HS-27A (cell line): ENCODE results near the gene PPM1L.

Experiments
- DNase-seq: peaks from one replicate; pipeline ENCODE4 v3.0.0-alpha.2; 2012; ENCODE audit warnings: low read depth, missing footprints

The PPM1L gene

GRCh38 chr3:160808838-160809237 lies 52.8 kb downstream of the PPM1L start:
- DNase-seq, result no peak

DNA sequence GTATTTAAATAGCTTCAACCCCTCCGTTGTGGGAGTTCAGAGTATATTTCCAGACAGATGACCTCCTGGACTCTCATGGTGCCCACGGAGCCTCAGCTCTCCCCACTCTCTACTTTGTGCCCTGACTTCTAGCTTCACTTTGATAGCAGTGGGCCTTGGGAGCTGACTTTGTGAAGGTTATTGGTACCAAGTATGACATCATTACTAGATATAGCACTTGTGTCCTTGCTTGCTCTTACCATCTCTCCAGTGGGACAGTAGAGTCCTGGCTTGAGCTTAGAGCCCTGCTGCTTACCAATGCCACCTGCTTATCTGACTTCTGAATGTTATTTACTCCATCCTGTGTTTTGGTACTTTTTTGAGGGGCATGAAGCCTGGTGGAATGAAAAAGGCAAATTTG lies 53.4 kb downstream of the PPM1L start:
- DNase-seq, result no peak

GRCh38 chr3:160810362-160811236 lies 54.6 kb downstream of the PPM1L start:
- no peak for DNase-seq

DNA sequence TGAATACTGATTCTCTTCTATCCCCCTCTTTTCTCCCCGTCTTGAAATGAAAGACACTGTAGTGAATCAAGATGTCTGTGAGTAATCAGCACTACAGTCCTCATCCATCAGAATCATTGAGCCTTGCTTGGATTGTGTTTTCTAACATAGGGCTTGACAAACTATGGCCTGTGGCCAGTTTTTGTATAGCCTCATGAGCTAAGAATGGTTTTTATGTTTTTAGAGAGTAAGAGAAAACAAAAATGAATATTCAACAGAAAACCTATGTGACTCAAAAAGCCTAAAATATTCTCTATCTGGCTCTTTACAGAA lies 55.2 kb downstream of the PPM1L start:
- no peak for DNase-seq

DNA sequence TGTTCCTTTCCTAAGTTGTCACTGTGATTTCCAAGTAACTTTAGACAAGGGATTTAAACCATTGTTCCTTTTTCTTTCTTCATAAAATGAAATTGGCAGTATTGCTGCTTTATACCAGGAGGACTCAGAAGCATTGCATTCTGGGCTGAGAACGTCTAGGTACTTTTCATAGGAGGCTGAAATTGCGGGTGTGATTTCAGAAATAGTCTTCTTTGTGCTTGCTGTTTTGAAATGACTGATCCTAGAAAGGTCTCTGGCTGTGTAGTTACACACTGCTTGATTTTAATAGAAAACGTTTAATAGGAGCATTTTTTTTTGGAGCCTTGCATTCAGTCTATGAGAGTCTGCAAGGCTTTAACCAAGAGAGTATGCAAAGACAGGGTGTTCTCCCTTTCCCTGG lies 56.3 kb downstream of the PPM1L start:
- no peak for DNase-seq

GRCh38 chr3:160815280-160815679 lies 59.2 kb downstream of the PPM1L start:
- DNase-seq, result no peak

GRCh38 chr3:160820022-160820421 lies 64.0 kb downstream of the PPM1L start:
- no peak for DNase-seq

DNA sequence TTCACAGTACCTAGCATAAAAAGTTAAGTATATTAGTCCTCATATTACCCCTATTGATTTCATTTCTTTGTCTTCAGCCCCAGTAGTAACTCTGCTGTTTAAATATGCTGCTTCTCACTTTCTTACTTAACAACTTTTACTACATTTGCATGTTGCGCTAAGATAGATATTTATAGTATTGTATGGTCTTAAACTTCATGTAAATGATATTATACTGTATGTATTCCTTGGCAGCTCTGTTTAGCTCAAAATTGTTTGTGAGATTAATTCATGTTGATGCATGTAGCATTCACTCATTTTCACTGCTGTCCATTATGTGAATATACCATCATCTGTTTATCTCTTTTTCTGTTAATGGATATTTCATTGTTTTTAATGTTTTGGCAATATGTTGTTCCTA lies 64.4 kb downstream of the PPM1L start:
- no peak for DNase-seq

DNA sequence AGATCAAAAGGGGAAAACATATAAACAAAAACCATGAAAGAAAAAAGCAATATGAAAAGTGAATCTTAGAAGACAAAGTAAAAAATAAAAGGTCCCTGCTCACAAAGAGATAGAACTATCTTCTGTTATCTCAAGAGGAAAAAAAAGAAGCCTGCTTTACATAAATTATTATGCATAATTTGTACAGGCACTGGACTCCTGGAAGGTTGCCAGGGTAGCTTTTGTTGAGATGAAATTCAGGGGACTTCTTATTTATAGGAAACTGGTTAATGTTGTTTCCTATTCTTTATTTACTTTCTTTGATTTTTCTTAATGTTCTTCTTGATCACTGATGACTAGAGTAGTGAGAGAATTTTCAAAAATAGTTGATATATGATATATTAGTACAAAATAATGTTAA lies 66.9 kb downstream of the PPM1L start:
- no peak for DNase-seq

DNA sequence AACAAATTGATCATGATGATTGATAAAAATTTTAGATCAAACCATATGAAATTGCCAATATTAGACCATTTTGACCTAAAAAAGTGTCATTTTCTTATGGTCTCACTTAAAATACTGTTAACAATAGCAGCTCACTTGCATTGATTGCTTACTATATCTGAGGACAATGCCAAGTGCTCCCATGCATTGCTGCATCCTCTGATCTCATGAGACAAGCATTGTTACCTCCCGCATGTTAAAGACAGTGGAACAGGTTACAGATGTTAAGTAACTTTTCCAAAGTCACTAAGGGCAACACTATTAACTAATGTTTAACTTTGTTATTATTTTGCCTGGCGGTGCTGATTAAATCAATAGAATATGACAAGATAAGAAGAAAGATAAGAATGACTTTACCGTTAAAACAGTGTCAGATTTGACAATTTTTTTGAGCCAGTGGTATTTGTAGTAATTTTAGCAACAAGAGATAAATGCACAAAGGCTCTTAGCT lies 69.3 kb downstream of the PPM1L start:
- no peak for DNase-seq

DNA sequence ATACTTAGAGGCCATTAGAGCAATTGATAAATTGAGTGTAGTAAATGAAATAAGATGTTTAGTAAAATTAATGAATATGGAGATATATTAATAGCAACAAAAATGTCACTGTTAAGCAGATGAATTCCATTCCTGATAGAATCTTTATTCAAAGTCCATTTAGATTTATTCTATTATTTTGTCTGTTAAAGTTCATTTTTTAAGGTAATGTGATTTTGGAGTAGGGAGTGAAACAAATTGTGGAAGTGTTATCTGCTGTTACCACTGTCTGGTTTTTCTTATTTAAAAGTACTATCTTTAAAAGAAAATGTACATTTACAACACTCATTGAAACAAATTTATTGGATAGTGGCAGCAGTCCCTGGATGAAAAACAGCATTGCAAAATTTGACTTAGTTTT lies 70.4 kb downstream of the PPM1L start:
- DNase-seq, result no peak

GRCh38 chr3:160826991-160827390 lies 71.0 kb downstream of the PPM1L start:
- DNase-seq, result no peak

- DNase-seq, result no peak
These were observed 71.5 kb downstream of the PPM1L start for GRCh38 chr3:160827516-160827915.

- DNase-seq, result no peak
These were observed 72.8 kb downstream of the PPM1L start for GRCh38 chr3:160828880-160829279.

GRCh38 chr3:160829486-160830009 lies 73.5 kb downstream of the PPM1L start:
- DNase-seq, result no peak

DNA sequence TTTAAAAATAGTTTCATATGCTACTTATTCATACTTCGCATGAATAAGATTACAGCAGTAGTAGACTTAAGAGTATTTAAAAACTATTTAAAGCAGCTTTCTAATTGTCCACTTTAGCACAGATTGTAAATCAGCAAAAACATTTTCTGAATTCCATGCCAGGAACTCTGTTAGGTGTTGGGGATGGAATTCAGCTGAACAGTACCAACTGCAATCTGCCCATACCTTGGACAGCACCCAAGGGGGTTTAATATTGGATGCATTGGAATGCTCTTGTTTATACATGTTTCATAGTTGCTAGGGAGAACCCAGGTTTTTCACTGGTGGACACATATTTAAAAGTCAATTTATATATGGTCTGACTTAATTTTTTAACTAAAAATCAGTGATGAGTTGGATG lies 74.8 kb downstream of the PPM1L start:
- no peak for DNase-seq

- DNase-seq, result no peak
These were observed 75.4 kb downstream of the PPM1L start for GRCh38 chr3:160831401-160831800.

GRCh38 chr3:160837394-160837980 lies 81.5 kb downstream of the PPM1L start:
- DNase-seq, result no peak

DNA sequence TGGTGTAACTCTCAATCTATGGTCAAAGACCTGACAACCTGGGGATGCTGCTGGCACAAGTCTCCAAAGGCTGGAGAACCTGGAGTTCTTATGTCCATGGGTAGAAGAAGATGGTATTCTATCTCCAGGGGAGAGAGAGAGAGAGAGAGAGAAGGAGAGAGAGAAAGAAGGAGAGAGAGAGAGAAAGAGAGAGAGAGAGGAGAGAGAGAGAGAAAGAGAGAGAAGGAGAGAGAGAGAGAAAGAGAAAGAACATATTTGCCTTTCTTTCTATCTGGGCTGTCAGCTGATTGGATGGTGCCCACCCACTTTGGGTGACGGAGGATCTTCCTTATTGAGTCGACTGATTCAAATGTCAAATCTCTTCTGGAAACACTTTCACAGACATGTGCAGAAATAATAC lies 84.6 kb downstream of the PPM1L start:
- DNase-seq, result no peak

DNA sequence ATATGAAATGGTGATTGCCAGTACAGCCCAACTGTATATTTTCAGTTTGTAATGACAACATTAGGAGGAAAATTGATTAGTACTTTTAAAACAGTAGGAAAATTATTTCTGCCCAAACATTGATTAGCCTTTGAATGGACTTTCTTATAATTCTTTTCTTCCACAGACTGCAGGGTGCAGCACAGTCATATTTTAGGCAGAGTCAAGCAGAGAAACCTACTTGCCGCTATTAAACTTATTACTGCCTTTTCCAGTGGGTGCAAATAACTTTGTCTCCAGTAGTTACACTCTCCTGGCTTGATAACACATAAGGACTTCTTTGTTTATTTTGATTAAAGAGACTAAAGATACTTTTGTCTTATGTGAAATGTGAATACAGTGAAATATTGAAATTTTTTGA lies 85.4 kb downstream of the PPM1L start:
- DNase-seq, result no peak

DNA sequence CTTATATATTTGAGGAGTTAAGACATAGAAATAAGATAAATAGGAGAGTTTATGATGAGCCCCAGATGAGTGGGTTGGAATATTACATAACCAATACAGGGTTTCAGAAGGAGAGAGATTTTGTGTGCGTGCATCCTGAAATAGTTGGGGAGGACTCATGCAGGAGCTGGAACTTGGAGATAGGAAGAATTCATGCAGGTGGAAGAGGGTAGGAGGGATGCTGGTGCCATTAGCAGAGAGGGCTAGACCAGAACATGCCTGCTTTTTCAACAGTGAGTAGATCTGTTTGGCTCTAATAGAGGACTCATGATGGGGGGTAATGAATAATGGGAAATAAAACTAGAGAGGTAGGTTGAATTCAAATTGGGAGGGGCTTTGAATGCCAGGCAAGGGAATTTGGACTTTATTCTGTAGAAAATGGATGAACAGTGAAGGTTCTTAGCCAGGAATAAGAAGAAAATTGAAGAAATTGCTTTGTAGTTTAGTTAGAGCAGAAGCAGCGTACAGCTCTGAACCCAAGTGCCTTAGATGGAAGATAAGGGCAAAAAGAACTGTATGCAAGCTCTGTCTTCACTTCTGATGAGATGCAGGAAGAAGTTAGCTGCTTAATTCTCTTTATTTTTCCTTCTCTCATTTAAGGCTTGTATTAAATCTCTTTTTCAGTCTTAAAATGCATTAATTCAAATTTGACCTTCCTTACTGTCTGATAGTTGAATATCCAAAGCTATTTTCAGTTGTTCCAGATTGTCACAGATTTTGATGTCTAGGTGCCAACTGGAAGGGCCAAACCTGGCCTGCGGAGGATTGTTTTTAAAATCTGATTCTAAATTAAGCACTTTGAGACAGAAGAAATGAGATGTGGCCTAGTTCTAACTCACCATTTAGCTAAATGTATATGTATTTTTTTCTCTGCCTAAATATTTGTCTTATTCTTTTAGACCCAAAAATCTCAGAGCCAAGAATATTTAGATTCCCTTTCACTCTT lies 86.3 kb downstream of the PPM1L start:
- DNase-seq, result no peak

- DNase-seq, result no peak
These were observed 95.7 kb downstream of the PPM1L start for GRCh38 chr3:160851629-160852210.
